Neural crest cell (in vitro differentiated cells): ENCODE measurements around the gene AFMID. TPM values are rescaled to one million over a fixed set of nuclear protein-coding genes. Genes with fewer than 3 reads are reported as not detected.
"Not testable (repeated sequence)": the region's sequence is repeated elsewhere in the genome, so short reads cannot be mapped to it uniquely, and the experiment has no call there.

Experiments used
- DNase-seq: peaks from one replicate; pipeline ENCODE4 v3.0.0; 2021; ENCODE audit warnings: low read depth, mixed read lengths, low spot score
- H3K27ac Mint-ChIP-seq: one replicate; pipeline ENCODE4 v1.8.0; 2021; ENCODE audit warnings: mild to moderate bottlenecking, mixed read lengths; ENCODE audit not compliant: unreplicated experiment
- H3K27me3 Mint-ChIP-seq: 2 replicates; pipeline ENCODE4 v1.8.0; 2021; ENCODE audit warnings: low read depth, mild to moderate bottlenecking, mixed read lengths
- H3K36me3 Mint-ChIP-seq: 2 replicates; pipeline ENCODE4 v1.8.0; 2021; ENCODE audit warnings: low read depth, mild to moderate bottlenecking, mixed read lengths
- H3K4me1 Mint-ChIP-seq: 2 replicates; pipeline ENCODE4 v1.8.0; 2021; ENCODE audit warnings: mixed read lengths
- H3K4me3 Mint-ChIP-seq: one replicate; pipeline ENCODE4 v1.8.0; 2021; ENCODE audit warnings: mild to moderate bottlenecking, mixed read lengths
- H3K9me3 Mint-ChIP-seq: 2 replicates; pipeline ENCODE4 v1.8.0; 2021; ENCODE audit warnings: mixed read lengths
- CTCF ChIP-seq: fragments of 200-600 bp; sonication (generic); conservative IDR thresholded peaks from 2 replicates; pipeline ENCODE4 v1.5.0; 2021; ENCODE audit warnings: antibody characterized with exemption, mild to moderate bottlenecking
- long read RNA-seq: library from polyadenylated mRNA; unstranded; transcript quantifications from one replicate; pipeline ENCODE4 v2.0.0, GENCODE V29; 2020
- total RNA-seq: library from RNA; stranded (reverse); gene quantifications from 2 replicates; pipeline ENCODE4 v1.2.1, GENCODE V29; 2021

Gene AFMID
- total RNA-seq, result 38.1 and 41.9 TPM in 2 replicates
- long read RNA-seq, partial matches to known transcripts, result 0 of 9 reads
- long read RNA-seq, other reads (novel, unspliced or antisense), result 9 of 9 reads

GRCh38 chr17:78186692-78187595, at the start of gene AFMID, which contains the start of gene TK1:
Gene AFMID, plus strand, starts transcription at chr17:78187362. Its CDS starts 9 bp downstream, at chr17:78187371.
Gene TK1, minus strand, starts transcription at chr17:78187052. Its CDS starts 58 bp downstream, at chr17:78186994.
- DNase-seq, result peak; percentile 100
- peaks cover 47% of the 10 kb centered on the region for H3K4me1 Mint-ChIP-seq
- peak; percentile 96 for TF ChIP-seq CTCF
- no peaks in the 10 kb centered on the region for H3K27me3 Mint-ChIP-seq
- H3K36me3 Mint-ChIP-seq, result peaks cover 13% of the 10 kb centered on the region
- H3K9me3 Mint-ChIP-seq, result peaks cover 3% of the 10 kb centered on the region
- H3K27ac Mint-ChIP-seq, result peak within 1 kb of the TSS; percentile 98
- peak within 1 kb of the TSS; percentile 86 for H3K4me3 Mint-ChIP-seq

- no peak overlapping the region for H3K4me3 Mint-ChIP-seq
- peaks cover 18% of the 10 kb centered on the region for H3K27me3 Mint-ChIP-seq
- TF ChIP-seq CTCF, result peak; percentile 56
- H3K4me1 Mint-ChIP-seq, result peaks cover 6% of the 10 kb centered on the region
- H3K36me3 Mint-ChIP-seq, result no peaks in the 10 kb centered on the region
- H3K9me3 Mint-ChIP-seq, result peaks cover 3% of the 10 kb centered on the region
- no peak for DNase-seq
- H3K27ac Mint-ChIP-seq, result no peak overlapping the region
Measured at GRCh38 chr17:78137392-78138203, 49.6 kb upstream of the AFMID start.

- Mint-ChIP-seq H3K27me3 (peaks cover 10% of the 10 kb centered on the region), H3K9me3 (peaks cover 3% of the 10 kb centered on the region), H3K36me3 (no peaks in the 10 kb centered on the region), H3K4me1 (peaks cover 6% of the 10 kb centered on the region), H3K4me3 (no peak overlapping the region), H3K27ac (no peak overlapping the region)
- TF ChIP-seq CTCF, result no peak
- no peak for DNase-seq
Measured at GRCh38 chr17:78138204-78139060, 48.7 kb upstream of the AFMID start.

GRCh38 chr17:78139861-78140168, 47.3 kb upstream of the AFMID start:
- DNase-seq, H3K4me1 Mint-ChIP-seq, H3K36me3 Mint-ChIP-seq, H3K27me3 Mint-ChIP-seq, H3K4me3 Mint-ChIP-seq, H3K9me3 Mint-ChIP-seq: not testable (repeated sequence)
- peak overlapping the region; percentile 27 for H3K27ac Mint-ChIP-seq

- DNase-seq, result peak; percentile 73
- Mint-ChIP-seq H3K27ac (peak overlapping the region; percentile 27), H3K36me3 (no peaks in the 10 kb centered on the region), H3K4me3 (peak overlapping the region; percentile 45), H3K9me3 (peaks cover 3% of the 10 kb centered on the region), H3K4me1 (peaks cover 6% of the 10 kb centered on the region), H3K27me3 (peaks cover 5% of the 10 kb centered on the region)
- TF ChIP-seq CTCF, result no peak
Measured at GRCh38 chr17:78140169-78141051, 46.8 kb upstream of the AFMID start.
